GM21515 (cell line): Measurements from ENCODE around the gene KANSL1.

Experiments
- ATAC-seq: cut with Tn5 transposase; IDR thresholded peaks from one replicate; pipeline ENCODE4 v1.9.1; 2021; ENCODE audit not compliant: unreplicated experiment

Gene KANSL1

DNA sequence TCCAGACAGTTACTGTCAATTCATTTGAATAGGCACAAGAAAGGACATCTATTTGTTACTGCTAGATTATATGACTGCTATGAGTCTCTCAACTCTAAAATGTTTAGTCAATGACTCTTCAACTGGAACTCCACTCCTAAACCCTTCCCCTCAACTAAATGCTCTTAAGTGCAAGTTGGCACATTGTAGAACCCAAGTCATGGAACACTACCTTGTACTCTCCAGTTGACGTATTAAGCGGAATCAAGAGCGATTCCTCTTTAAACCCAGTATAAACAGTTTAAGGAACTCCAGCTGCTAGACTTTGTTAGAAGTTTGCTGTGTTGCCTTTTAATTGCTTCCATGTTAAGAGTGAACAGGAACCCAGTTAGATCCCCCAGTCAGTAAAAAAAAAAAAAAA is 149.6 kb downstream of the KANSL1 start:
- no peak for ATAC-seq

DNA sequence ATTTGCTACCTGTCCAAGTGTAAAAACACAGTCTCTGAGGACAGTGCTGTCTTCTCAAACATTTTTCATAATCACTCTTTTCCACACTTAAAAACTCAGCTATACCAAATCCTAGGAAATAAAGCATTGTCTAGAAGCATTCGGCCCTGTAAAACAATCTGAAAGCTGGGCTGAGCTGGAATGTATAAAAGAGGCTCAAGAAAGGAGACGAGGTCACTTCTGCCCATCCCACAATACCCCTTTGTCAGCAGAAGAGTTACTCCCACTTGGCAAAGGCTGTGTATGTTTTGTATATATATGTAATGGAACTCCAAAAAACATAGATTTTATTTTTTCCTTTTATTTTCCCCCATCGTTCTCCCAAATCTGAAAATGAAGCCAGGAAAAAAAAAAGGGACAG is 150.3 kb downstream of the KANSL1 start:
- ATAC-seq: no peak

DNA sequence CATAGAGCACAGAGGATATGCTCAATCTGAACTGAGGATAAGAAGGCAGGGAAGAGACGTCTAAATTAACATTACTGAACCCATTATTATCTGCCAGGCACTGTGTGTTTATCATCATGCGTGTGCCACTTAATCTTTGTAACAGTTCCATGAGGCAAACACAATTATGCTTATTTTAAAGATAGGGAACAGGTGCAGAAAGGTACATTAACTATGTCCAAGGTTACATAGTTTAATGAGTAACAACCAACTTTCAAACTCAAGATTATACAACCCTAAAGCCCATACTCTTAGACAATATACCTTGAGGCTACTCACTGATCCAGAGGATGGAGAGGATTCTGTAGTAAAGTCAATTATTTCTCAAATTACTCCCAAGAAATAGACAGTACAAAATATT is 151.0 kb downstream of the KANSL1 start:
- no peak for ATAC-seq

DNA sequence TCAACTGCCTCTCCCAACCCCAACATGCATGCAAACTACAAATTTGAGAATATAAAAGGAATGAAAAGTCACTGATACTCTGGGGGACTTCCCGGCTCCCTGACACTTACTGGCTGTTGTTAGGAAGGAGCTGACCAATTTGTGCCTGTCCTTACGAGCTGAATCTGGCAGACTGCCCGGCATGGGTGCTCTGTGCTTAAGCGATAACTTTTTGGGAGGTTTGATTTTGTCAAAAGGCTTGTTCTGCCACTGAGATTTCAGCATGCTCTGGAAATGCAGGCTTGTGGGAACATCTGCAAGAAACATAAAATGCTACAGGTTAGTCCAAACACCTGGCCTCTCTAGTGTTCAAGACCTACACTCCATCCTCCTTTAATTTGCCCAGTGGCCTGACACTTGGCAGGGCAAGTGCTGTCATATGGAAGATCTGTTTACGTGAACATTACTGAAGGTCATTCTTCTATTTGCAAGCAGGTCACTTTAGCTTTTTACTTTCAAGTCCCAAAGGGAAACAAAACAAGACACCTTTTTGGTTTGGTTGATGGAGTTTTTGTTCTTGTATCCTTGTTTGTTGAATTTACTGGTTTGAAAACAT is 153.5 kb downstream of the KANSL1 start:
- ATAC-seq: no peak

DNA sequence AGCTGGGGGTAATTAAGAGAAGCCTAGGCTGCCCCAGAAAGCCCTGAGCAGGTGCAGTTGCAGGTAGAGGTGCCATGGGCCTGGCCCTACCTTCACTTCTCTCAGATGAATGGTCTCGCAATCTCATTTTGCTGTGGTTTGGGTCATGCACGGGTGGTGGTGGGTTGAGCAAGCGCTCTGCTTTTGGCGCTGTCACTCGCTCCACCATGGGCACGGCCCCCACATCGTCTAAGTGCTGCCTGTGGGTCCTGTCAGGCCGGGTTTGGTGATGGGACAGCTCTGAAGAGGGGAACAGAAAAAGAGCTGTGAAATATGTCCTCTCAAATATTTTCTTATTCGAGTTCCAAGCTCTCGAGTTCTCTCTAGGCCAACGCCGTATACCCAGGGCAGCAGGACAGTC is 154.3 kb downstream of the KANSL1 start:
- ATAC-seq: no peak

DNA sequence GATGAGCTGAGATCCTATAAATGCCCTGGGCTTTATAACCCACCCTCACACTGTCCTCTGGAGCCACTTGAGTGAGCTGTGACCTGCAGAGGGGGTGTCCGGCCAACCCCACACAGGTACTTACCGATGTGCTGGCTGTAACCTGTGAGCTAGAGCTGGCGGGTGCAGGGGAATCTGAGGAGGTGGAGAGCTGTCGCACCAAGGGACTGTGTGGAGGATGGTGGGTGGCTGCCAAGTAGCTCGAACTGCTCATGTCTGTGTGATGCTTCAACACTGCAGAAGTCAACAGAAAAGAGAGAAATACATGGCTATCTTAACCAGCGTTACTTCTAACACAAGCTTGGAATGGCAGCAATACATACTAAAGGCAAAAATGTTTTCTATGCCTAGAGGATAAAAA is 154.8 kb downstream of the KANSL1 start:
- ATAC-seq: no peak

DNA sequence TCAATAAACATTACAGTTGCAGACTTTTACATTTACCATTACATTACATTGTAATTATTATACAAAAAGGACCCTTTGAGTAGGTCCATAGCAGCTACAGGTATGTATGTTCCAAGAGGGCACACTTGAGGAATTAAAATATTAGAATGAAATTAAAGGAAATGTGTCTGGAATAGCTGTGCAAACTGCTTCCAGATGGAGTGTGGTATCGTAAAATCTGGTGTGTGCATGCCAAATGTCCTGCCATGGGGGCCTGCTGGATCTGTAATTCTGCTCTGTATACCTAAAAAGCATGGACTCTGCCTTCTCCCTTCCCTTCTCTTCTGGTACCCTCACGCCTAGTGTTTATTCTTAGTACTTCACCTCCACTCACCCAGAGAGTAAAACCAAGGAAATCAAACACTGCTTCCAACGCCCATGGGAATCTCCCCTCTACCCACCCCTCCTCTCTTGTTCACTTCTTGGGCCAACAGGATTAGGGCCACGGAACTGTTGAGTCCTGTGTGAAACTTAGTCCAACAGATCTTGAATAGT is 155.4 kb downstream of the KANSL1 start:
- ATAC-seq: no peak

DNA sequence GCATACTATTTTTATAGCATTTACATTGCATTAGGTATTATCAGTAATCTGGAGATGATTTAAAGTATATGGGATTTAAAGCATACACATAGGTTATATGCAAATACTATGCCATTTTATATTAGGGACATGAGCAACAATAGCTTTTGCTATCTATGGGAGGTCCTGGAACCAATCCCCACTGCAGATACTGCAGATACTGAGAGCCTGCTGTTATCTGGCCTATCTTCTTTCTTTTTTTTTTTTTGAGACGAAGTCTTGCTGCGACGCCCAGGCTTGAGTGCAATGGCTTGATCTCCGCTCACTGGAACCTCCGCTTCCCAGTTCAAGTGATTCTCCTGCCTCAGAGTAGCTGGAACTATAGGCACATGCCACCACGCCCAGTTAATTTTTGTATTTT is 156.7 kb downstream of the KANSL1 start:
- ATAC-seq: no peak

DNA sequence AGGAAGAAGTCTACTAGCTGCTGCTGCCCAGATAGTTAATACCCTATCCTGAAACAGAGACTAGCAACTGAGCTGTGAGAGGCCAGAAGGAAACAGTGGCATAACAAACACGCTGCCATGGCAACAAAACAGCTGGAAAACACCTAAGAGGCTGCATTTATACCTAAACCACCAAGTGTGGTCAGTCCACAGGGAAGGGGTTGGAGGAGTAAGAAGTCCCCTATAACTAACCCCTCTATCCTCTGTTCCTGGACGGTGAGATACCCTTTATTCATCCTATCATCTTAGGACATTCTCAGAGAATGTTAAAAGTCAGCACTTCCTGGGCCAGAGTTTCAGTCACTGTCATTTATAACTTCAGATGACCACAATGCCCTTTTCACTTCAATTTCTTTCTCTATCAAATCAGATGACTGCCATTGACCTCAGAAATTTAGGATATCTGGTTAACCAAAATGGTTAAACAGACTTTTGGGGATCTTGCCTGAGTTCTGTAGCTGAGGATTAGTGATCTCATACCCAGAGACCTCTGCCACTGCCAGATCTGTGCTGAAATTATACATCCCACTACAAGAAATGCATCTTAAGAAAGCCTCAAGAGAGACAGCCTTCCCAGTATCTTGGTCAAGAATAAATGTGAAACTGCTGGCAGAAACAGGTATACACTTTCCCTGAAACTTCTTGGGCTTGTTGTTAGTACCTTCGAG is 158.0 kb downstream of the KANSL1 start:
- no peak for ATAC-seq

DNA sequence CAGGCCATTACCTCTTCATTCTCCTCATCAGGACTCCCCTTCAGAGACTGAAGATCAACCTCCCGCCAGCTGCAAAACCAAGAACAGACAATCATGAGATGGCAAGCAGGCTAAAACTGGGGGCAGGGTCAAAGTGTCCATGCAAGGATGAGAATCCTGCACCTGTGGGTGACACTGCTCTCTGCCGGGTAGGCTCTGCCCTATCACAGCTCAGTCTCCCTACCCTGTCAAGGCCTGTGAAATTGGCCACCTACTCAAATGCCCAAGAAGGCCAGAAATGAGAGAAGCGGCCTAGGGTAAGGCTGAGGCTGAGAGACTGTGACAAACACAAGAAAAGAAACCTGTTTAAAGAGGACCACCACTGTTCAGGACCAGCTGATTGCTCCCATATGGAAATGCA is 159.8 kb downstream of the KANSL1 start:
- no peak for ATAC-seq

DNA sequence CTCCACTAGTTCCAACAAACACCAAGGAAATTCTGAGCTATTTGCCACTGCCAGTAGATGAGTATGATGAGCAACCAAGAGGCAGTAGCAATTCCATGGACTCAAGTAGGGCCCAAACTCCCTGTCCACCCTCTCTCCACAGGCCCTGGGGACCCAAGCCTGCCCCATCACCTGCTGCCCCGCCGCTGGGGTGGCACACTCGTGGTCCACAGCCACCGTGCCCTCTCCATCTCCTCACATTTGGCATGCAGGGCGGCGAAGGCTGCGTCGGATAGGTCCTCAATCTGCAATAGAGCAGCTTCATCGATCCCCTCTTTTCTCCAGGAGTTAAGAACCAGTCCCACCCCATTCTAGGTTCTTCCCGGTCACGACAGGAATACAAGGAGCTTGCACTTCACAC is 160.3 kb downstream of the KANSL1 start:
- ATAC-seq: no peak

DNA sequence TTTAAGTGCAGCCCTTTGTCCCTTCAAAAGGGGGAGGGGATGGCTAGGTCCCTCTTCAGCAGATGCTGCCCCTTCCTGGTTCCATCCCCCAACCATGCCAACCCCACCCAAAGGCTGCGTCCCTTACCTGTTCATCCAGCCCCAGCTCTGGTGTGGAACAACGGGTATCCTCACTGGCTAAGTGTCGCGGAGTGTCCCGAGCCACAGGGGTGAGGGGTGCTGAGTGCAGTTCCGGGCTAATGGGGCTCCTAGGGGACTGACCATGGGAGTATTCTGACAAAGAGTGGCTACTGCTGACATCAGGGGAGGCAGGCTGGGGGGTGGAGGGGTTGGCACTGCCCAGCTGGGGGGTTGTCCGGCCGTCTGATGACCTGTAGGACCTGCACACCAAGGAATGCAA is 161.3 kb downstream of the KANSL1 start:
- ATAC-seq: no peak

DNA sequence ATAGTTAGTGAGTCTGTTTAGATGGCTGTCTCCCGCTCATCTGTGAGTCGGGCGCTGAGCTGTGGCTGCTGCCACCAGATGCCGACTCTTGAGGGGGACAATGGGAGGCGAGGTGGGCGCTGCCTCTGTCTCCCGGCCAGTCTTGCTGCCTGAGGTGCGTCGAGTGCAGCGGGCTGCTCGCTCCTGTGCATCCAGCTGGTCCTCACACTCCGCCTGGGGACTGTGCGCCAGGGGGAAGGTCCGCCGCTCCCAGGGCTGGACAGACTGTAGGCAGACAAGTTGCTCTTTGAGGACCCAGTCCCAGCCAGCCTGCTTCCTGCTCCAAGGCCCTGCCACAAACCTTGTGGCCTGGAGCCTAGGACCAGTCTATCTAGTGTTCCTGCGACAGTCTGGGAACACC is 161.8 kb downstream of the KANSL1 start:
- no peak for ATAC-seq

DNA sequence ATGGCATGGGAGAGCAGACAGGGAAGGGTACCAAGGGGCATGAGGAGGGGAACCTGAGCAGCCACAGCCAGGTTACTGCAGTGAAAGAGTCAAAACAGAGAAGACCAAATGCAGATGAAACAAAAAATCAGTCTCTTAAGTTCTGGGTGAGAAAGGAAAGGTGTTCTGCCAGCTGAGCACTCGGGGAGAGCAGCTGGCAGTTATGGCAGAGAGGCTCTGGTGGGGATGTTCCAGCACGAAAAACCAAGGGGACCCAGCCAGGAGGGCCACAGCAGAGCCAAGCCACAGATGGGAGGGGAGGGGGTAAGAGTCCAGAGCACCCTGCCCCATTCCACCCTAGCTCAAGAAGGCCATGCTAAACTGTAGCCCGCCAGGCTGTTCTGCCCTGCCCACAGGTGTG is 162.5 kb downstream of the KANSL1 start:
- ATAC-seq: no peak

DNA sequence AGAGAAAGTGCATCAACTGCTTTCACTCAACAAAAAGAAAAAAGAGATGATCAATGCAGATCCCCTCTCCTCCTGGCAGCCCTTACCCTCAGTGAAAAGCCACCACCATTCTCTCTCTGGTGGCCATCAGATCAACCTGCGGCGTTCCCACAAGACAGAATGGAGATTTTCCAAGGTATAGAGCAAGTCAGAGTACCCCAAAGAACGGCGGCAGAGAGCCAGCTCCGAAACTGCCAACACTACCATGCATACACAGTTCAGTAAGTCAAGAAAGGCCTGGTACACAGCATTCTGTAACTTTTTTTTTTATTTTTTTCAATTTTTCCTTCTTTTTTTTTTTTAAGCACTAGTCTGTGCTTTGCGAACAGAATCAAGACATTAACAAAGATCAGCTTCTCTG is 163.6 kb downstream of the KANSL1 start:
- no peak for ATAC-seq

DNA sequence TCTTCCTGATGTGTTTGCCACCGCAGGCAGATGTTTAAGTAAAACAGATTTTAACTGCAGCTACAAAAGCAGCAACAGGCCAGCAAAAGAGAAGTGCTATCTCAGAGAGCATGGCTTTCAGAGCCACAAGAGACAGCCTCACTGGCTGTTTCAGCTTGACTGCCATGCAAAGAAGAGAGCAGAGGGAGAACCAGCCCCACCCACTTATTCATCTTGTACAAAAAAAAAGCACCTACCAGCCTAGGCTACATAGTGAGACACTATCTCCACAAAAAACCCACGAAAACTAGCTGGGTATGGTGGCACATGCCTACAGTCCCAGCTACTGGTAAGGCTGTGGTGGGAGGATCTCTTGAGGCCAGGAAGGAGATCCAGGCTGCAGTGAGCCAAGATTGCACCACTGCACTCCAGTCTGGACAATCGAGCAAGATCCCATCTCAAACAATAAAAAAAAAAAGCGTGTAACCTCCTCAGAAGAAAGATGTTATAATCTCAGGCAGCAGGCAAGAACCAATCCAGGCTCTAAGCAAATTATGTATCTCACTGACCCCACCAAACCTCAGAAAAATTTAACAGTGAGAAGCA is 164.2 kb downstream of the KANSL1 start:
- ATAC-seq: no peak

DNA sequence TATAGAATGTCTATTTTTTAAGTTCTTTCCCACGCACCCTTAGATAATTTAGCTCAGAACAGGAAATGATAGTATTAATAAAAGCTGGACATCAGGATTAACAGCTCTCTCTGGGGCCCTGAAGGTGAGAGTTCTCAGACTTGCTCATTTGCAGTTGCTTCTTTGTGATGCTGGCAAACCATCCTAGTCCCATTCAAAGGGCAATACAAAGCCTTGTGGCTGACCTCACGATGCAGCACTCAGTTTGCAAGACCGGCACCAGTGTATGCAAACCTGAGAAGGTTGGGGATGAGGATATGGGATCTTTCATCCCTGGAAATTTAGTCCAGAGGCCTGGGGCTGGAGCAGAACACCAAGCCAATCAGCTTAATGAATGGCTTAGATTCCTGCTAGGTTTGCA is 164.9 kb downstream of the KANSL1 start:
- no peak for ATAC-seq

DNA sequence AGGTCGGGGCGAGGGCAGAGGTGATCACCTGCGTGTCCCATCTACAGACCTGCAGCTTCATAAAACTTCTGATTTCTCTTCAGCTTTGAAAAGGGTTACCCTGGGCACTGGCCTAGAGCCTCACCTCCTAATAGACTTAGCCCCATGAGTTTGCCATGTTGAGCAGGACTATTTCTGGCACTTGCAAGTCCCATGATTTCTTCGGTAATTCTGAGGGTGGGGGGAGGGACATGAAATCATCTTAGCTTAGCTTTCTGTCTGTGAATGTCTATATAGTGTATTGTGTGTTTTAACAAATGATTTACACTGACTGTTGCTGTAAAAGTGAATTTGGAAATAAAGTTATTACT is 165.3 kb downstream of the KANSL1 start:
- no peak for ATAC-seq

DNA sequence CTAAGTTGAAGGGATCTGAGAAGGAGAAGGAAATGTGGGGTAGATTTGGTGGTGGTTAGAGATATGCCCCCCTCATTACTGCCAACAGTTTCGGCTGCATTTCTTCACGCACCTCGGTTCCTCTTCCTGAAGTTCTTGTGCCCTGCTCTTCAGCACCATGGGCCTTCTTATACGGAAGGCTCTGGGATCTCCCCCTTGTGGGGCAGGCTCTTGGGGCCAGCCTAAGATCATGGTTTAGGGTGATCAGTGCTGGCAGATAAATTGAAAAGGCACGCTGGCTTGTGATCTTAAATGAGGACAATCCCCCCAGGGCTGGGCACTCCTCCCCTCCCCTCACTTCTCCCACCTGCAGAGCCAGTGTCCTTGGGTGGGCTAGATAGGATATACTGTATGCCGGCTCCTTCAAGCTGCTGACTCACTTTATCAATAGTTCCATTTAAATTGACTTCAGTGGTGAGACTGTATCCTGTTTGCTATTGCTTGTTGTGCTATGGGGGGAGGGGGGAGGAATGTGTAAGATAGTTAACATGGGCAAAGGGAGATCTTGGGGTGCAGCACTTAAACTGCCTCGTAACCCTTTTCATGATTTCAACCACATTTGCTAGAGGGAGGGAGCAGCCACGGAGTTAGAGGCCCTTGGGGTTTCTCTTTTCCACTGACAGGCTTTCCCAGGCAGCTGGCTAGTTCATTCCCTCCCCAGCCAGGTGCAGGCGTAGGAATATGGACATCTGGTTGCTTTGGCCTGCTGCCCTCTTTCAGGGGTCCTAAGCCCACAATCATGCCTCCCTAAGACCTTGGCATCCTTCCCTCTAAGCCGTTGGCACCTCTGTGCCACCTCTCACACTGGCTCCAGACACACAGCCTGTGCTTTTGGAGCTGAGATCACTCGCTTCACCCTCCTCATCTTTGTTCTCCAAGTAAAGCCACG is 165.9 kb downstream of the KANSL1 start:
- ATAC-seq: no peak

DNA sequence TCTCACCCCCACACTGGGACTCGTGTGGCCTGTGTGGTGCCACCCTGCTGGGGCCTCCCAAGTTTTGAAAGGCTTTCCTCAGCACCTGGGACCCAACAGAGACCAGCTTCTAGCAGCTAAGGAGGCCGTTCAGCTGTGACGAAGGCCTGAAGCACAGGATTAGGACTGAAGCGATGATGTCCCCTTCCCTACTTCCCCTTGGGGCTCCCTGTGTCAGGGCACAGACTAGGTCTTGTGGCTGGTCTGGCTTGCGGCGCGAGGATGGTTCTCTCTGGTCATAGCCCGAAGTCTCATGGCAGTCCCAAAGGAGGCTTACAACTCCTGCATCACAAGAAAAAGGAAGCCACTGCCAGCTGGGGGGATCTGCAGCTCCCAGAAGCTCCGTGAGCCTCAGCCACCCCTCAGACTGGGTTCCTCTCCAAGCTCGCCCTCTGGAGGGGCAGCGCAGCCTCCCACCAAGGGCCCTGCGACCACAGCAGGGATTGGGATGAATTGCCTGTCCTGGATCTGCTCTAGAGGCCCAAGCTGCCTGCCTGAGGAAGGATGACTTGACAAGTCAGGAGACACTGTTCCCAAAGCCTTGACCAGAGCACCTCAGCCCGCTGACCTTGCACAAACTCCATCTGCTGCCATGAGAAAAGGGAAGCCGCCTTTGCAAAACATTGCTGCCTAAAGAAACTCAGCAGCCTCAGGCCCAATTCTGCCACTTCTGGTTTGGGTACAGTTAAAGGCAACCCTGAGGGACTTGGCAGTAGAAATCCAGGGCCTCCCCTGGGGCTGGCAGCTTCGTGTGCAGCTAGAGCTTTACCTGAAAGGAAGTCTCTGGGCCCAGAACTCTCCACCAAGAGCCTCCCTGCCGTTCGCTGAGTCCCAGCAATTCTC is 166.8 kb downstream of the KANSL1 start:
- no peak for ATAC-seq
